ENCODE measurements around the gene SQSTM1.

- no peak for TF ChIP-seq CTCF (IDR thresholded peaks at IDR 0.05)
- TF ChIP-seq POLR2A (IDR thresholded peaks at IDR 0.05): no peak
These were observed 12.5 kb downstream of the SQSTM1 start for GRCh38 chr5:179833056-179833708.
